Measurements from ENCODE around the gene SS18L1.

Gene SS18L1

GRCh38 chr20:62137478-62138203, 5.9 kb upstream of the SS18L1 start:
- H3K27me3 ChIP-seq (ENCODE audit: low read depth, low read length), result no peaks in the 10 kb centered on the region
- H3K4me1 ChIP-seq (ENCODE audit: low read length), result peaks cover 12% of the 10 kb centered on the region
- peaks cover 80% of the 10 kb centered on the region for H3K36me3 ChIP-seq (replicated peaks; ENCODE audit: low read depth, low read length)
- H3K9ac ChIP-seq (ENCODE audit: low read length), result no peak overlapping the region
- peaks cover 47% of the 10 kb centered on the region for H3K79me2 ChIP-seq (ENCODE audit: low read length)
- peaks cover 59% of the 10 kb centered on the region for H4K20me1 ChIP-seq (ENCODE audit: insufficient read depth, low read length)
- TF ChIP-seq CTCF (IDR thresholded peaks at IDR 0.05; ENCODE audit: low read depth, low read length) (no peak), EZH2phosphoT487 (IDR thresholded peaks at IDR 0.05; ENCODE audit: low read depth) (no peak)
- H3K4me3 ChIP-seq (ENCODE audit: low read length), result no peak overlapping the region
- H3K27ac ChIP-seq (ENCODE audit: low read length), result no peak overlapping the region
- no peak overlapping the region for H3K4me2 ChIP-seq (ENCODE audit: low read length)
- H2AFZ ChIP-seq (ENCODE audit: low read depth, low read length), result no peak overlapping the region
- H3K9me3 ChIP-seq (ENCODE audit: insufficient read depth, low read length), result no peaks in the 10 kb centered on the region

GRCh38 chr20:62138204-62138543, 5.4 kb upstream of the SS18L1 start:
- H3K79me2 ChIP-seq (ENCODE audit: low read length), result peaks cover 53% of the 10 kb centered on the region

GRCh38 chr20:62138912-62139311, 4.7 kb upstream of the SS18L1 start:
- no peaks in the 10 kb centered on the region for H3K27me3 ChIP-seq (ENCODE audit: low read depth, low read length)
- H3K36me3 ChIP-seq (replicated peaks; ENCODE audit: low read depth, low read length), result peaks cover 70% of the 10 kb centered on the region
- peaks cover 57% of the 10 kb centered on the region for H4K20me1 ChIP-seq (ENCODE audit: insufficient read depth, low read length)
- H3K79me2 ChIP-seq (ENCODE audit: low read length), result peaks cover 57% of the 10 kb centered on the region
- TF ChIP-seq EZH2phosphoT487 (IDR thresholded peaks at IDR 0.05; ENCODE audit: low read depth) (no peak), CTCF (IDR thresholded peaks at IDR 0.05; ENCODE audit: low read depth, low read length) (no peak)
- no peak overlapping the region for H3K27ac ChIP-seq (ENCODE audit: low read length)
- H3K4me3 ChIP-seq (ENCODE audit: low read length), result no peak overlapping the region
- H3K9me3 ChIP-seq (ENCODE audit: insufficient read depth, low read length), result no peaks in the 10 kb centered on the region
- no peak overlapping the region for H2AFZ ChIP-seq (ENCODE audit: low read depth, low read length)
- H3K4me1 ChIP-seq (ENCODE audit: low read length), result peaks cover 12% of the 10 kb centered on the region
- H3K4me2 ChIP-seq (ENCODE audit: low read length), result no peak overlapping the region
- H3K9ac ChIP-seq (ENCODE audit: low read length), result no peak overlapping the region

More at GRCh38 chr20:62138204-62138543, 5.4 kb upstream of the SS18L1 start:
- Histone ChIP-seq H3K4me2 (ENCODE audit: low read length) (no peak overlapping the region), H2AFZ (ENCODE audit: low read depth, low read length) (no peak overlapping the region), H3K4me1 (ENCODE audit: low read length) (peaks cover 12% of the 10 kb centered on the region), H3K4me3 (ENCODE audit: low read length) (no peak overlapping the region), H3K9ac (ENCODE audit: low read length) (no peak overlapping the region), H4K20me1 (ENCODE audit: insufficient read depth, low read length) (peaks cover 59% of the 10 kb centered on the region), H3K36me3 (replicated peaks; ENCODE audit: low read depth, low read length) (peaks cover 76% of the 10 kb centered on the region), H3K27me3 (ENCODE audit: low read depth, low read length) (no peaks in the 10 kb centered on the region), H3K27ac (ENCODE audit: low read length) (no peak overlapping the region), H3K9me3 (ENCODE audit: insufficient read depth, low read length) (no peaks in the 10 kb centered on the region)
- TF ChIP-seq CTCF (IDR thresholded peaks at IDR 0.05; ENCODE audit: low read depth, low read length), result no peak
- TF ChIP-seq EZH2phosphoT487 (IDR thresholded peaks at IDR 0.05; ENCODE audit: low read depth), result no peak

- Histone ChIP-seq H3K27ac (ENCODE audit: low read length) (no peak overlapping the region), H3K27me3 (ENCODE audit: low read depth, low read length) (no peaks in the 10 kb centered on the region), H4K20me1 (ENCODE audit: insufficient read depth, low read length) (peaks cover 57% of the 10 kb centered on the region), H3K4me3 (ENCODE audit: low read length) (no peak overlapping the region), H3K79me2 (ENCODE audit: low read length) (peaks cover 64% of the 10 kb centered on the region), H3K4me1 (ENCODE audit: low read length) (peaks cover 14% of the 10 kb centered on the region), H3K9ac (ENCODE audit: low read length) (no peak overlapping the region), H3K36me3 (replicated peaks; ENCODE audit: low read depth, low read length) (peaks cover 66% of the 10 kb centered on the region), H3K9me3 (ENCODE audit: insufficient read depth, low read length) (no peaks in the 10 kb centered on the region), H3K4me2 (ENCODE audit: low read length) (no peak overlapping the region), H2AFZ (ENCODE audit: low read depth, low read length) (no peak overlapping the region)
- TF ChIP-seq CTCF (IDR thresholded peaks at IDR 0.05; ENCODE audit: low read depth, low read length) (no peak), EZH2phosphoT487 (IDR thresholded peaks at IDR 0.05; ENCODE audit: low read depth) (no peak)
Observed at GRCh38 chr20:62139636-62140035, 3.9 kb upstream of the SS18L1 start.

All from OCI-LY3 (cell line).